Measurements from ENCODE around the gene SLC24A1.

DNA sequence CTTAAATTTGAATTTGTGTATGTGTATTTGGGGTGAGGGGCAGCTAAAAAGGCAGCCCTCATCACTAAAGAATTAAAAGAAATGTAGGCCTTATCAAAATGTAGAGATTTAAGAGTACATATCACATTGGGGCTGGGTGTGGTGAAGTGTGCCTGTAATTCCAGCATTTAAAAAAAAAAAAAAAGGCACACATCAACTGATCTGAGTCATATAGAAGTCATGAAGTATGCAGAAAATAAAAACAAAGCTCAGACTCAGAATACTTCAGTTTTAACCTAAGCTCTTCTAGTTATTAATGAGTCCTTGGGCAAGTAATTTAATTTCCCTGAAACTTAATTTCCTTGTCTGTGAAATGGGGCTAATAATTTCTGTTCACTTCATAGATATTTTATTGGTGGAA lies 31.6 kb downstream of the SLC24A1 start:
- TF ChIP-seq EZH2 (IDR thresholded peaks at IDR 0.05; ENCODE audit: insufficient read depth, poor library complexity, severe bottlenecking) (no peak), EZH2phosphoT487 (IDR thresholded peaks at IDR 0.05; ENCODE audit: insufficient read depth, low read depth) (no peak)

All from GM23248 (cell line).